Endothelial cell (in vitro differentiated cells): ENCODE measurements around the gene LRCH3. TPM values are rescaled to one million over a fixed set of nuclear protein-coding genes. Genes with fewer than 3 reads are reported as not detected.

ENCODE experiments used
- DNase-seq: peaks from one replicate; pipeline ENCODE4 v3.0.0; 2021; ENCODE audit warnings: low spot score
- H3K27ac Mint-ChIP-seq: one replicate; pipeline ENCODE4 v1.8.0; 2021; ENCODE audit warnings: mixed read lengths, inconsistent platforms; ENCODE audit not compliant: unreplicated experiment
- H3K27me3 Mint-ChIP-seq: one replicate; pipeline ENCODE4 v1.8.0; 2021; ENCODE audit warnings: mild to moderate bottlenecking, moderate library complexity, mixed read lengths, inconsistent platforms; ENCODE audit not compliant: unreplicated experiment
- H3K36me3 Mint-ChIP-seq: one replicate; pipeline ENCODE4 v1.8.0; 2021; ENCODE audit warnings: mild to moderate bottlenecking, low read depth, mixed read lengths, inconsistent platforms; ENCODE audit not compliant: unreplicated experiment
- H3K4me1 Mint-ChIP-seq: one replicate; pipeline ENCODE4 v1.8.0; 2021; ENCODE audit warnings: mild to moderate bottlenecking, mixed read lengths, inconsistent platforms; ENCODE audit not compliant: unreplicated experiment
- H3K4me3 Mint-ChIP-seq: one replicate; pipeline ENCODE4 v1.8.0; 2021; ENCODE audit warnings: mild to moderate bottlenecking, mixed read lengths, inconsistent platforms; ENCODE audit not compliant: unreplicated experiment
- H3K9me3 Mint-ChIP-seq: one replicate; pipeline ENCODE4 v1.8.0; 2021; ENCODE audit warnings: mixed read lengths, inconsistent platforms; ENCODE audit not compliant: unreplicated experiment
- total RNA-seq: library from RNA; stranded (reverse); fragmentation: NEBNext Ultra II Directional; extraction: Animal tissue kit (Norgen Biotek cat#: 25700); gene quantifications from one replicate; pipeline ENCODE4 v1.2.1, GENCODE V29; 2021; ENCODE audit not compliant: unreplicated experiment
- TF ChIP-seq, protein P1 (sequence below): fragments of 200-600 bp; sonication (generic); IDR thresholded peaks from one replicate; pipeline ENCODE4 v1.5.0; 2021; ENCODE audit warnings: antibody characterized with exemption; ENCODE audit not compliant: unreplicated experiment

LRCH3 gene
- total RNA-seq, 1 donor from 2014 or later: 62.2 TPM

GRCh38 chr3:197789309-197789708 is 1.7 kb upstream of the LRCH3 start:
- H3K4me3 Mint-ChIP-seq: peak overlapping the region; percentile 22
- TF ChIP-seq, protein P1, sequence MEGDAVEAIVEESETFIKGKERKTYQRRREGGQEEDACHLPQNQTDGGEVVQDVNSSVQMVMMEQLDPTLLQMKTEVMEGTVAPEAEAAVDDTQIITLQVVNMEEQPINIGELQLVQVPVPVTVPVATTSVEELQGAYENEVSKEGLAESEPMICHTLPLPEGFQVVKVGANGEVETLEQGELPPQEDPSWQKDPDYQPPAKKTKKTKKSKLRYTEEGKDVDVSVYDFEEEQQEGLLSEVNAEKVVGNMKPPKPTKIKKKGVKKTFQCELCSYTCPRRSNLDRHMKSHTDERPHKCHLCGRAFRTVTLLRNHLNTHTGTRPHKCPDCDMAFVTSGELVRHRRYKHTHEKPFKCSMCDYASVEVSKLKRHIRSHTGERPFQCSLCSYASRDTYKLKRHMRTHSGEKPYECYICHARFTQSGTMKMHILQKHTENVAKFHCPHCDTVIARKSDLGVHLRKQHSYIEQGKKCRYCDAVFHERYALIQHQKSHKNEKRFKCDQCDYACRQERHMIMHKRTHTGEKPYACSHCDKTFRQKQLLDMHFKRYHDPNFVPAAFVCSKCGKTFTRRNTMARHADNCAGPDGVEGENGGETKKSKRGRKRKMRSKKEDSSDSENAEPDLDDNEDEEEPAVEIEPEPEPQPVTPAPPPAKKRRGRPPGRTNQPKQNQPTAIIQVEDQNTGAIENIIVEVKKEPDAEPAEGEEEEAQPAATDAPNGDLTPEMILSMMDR: no peak
- no peaks in the 10 kb centered on the region for H3K9me3 Mint-ChIP-seq
- no peak for DNase-seq
- peaks cover 10% of the 10 kb centered on the region for H3K36me3 Mint-ChIP-seq
- no peak overlapping the region for H3K27ac Mint-ChIP-seq
- peaks cover 4% of the 10 kb centered on the region for H3K27me3 Mint-ChIP-seq
- H3K4me1 Mint-ChIP-seq: peaks cover 24% of the 10 kb centered on the region

DNA sequence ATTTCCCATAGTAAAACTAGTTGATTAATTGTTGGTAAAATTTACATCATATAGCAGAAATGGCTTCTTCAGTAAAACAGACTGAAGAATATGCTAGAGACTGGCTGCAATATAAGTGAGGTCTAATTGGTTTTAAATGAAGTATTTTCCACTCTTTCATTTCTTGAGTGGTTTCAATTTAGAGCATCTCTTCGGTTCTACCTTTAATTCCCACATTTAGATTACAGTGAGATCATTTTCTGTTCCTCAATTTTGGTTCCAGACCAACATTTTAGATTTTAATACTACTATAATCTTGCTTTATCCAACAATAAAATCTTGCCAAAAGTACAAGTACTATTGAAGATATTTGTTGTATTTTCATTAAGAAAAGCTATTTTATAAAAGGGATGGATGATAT is 1.0 kb upstream of the LRCH3 start:
- H3K27ac Mint-ChIP-seq: peak overlapping the region; percentile 89
- peak overlapping the region; percentile 94 for H3K4me3 Mint-ChIP-seq
- no peak for DNase-seq
- TF ChIP-seq, protein P1: no peak
- peaks cover 4% of the 10 kb centered on the region for H3K27me3 Mint-ChIP-seq
- no peaks in the 10 kb centered on the region for H3K9me3 Mint-ChIP-seq
- peaks cover 24% of the 10 kb centered on the region for H3K4me1 Mint-ChIP-seq
- H3K36me3 Mint-ChIP-seq: peaks cover 10% of the 10 kb centered on the region

DNA sequence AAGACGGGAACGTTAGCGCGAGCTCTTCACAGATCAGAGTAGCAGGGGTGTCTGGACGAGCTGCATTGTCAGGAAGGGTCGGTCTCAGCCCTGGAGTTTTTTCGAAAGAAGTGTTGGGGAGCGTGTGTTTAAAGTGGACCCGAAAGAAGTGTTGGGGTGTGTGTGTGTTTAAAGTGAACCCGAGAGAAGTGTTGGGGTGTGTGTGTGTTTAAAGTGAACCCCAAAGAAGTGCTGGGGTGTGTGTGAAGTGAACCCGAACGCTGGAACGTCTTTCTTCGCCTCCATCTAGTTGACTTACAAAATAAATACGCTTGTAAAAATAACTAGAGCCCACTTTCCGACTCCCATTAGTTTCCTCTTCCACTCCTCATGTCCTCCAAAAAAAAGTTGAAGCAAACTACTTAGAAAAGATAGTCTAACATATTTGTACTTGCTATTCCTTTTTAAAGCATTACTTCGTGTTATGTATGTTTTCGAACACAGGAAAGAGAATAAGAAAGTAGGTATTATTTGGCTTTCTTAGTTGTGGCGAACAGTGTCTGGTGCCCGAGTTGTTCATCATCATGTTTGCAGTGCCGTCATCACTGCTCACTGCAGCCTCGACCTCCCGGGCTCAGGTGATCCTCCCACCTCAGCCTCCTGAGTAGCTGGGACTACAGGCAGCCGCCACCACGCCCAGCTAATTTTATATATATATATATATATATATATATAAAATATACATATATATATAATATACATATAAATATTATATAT is 1.0 kb downstream of the LRCH3 start:
- Mint-ChIP-seq H3K4me1 (peaks cover 24% of the 10 kb centered on the region), H3K4me3 (peak overlapping the region; percentile 100), H3K27me3 (peaks cover 4% of the 10 kb centered on the region), H3K27ac (peak overlapping the region; percentile 95), H3K36me3 (peaks cover 10% of the 10 kb centered on the region), H3K9me3 (no peaks in the 10 kb centered on the region)
- TF ChIP-seq, protein P1: no peak
- no peak for DNase-seq

- Mint-ChIP-seq H3K27me3 (peaks cover 4% of the 10 kb centered on the region), H3K27ac (no peak overlapping the region), H3K9me3 (no peaks in the 10 kb centered on the region), H3K4me1 (peaks cover 16% of the 10 kb centered on the region), H3K36me3 (peaks cover 10% of the 10 kb centered on the region), H3K4me3 (peak overlapping the region; percentile 51)
- TF ChIP-seq, protein P1: no peak
- no peak for DNase-seq
These were observed 2.2 kb downstream of the LRCH3 start for GRCh38 chr3:197793247-197793646.

DNA sequence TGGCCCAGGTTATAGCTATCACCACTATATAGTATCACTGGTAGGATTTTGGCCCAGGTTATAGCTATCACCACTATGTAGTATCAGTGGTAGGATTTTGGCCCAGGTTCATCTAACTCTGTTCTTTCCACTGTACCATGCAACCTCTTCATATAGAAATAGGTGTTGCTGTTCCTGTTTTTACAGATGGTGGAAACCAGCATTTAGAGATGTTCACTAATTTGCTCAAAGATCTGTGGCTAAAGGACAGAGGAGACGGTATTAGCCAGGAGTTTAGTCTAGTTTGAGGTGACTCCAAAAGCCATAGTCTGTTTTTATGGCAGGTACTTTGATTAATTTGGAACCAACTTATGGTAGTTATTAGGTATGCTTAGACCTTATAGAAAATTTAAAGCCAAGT is 3.1 kb downstream of the LRCH3 start:
- no peak overlapping the region for H3K27ac Mint-ChIP-seq

More for the DNA sequence above, 3.1 kb downstream of the LRCH3 start:
- peaks cover 16% of the 10 kb centered on the region for H3K4me1 Mint-ChIP-seq
- no peak overlapping the region for H3K4me3 Mint-ChIP-seq
- peaks cover 4% of the 10 kb centered on the region for H3K27me3 Mint-ChIP-seq
- peaks cover 10% of the 10 kb centered on the region for H3K36me3 Mint-ChIP-seq
- TF ChIP-seq, protein P1: no peak
- no peak for DNase-seq
- H3K9me3 Mint-ChIP-seq: no peaks in the 10 kb centered on the region
